HG02970 (cell line): Measurements from ENCODE around the gene PLCL2.

Source experiments
- ATAC-seq: cut with Tn5 transposase; IDR thresholded peaks from one replicate; pipeline ENCODE4 v1.9.1; 2021; ENCODE audit warnings: mild to moderate bottlenecking, moderate library complexity, moderate number of reproducible peaks; ENCODE audit not compliant: unreplicated experiment, low FRiP score

PLCL2 gene

GRCh38 chr3:16864610-16865313 is 20.0 kb upstream of the PLCL2 start:
- no peak for ATAC-seq

- ATAC-seq: no peak
Observed at GRCh38 chr3:16865335-16865734, 19.4 kb upstream of the PLCL2 start.

GRCh38 chr3:16866571-16866970 is 18.2 kb upstream of the PLCL2 start:
- ATAC-seq: no peak

GRCh38 chr3:16868513-16868912 is 16.2 kb upstream of the PLCL2 start:
- no peak for ATAC-seq

- no peak for ATAC-seq
Observed at GRCh38 chr3:16869261-16870005, 15.3 kb upstream of the PLCL2 start.

DNA sequence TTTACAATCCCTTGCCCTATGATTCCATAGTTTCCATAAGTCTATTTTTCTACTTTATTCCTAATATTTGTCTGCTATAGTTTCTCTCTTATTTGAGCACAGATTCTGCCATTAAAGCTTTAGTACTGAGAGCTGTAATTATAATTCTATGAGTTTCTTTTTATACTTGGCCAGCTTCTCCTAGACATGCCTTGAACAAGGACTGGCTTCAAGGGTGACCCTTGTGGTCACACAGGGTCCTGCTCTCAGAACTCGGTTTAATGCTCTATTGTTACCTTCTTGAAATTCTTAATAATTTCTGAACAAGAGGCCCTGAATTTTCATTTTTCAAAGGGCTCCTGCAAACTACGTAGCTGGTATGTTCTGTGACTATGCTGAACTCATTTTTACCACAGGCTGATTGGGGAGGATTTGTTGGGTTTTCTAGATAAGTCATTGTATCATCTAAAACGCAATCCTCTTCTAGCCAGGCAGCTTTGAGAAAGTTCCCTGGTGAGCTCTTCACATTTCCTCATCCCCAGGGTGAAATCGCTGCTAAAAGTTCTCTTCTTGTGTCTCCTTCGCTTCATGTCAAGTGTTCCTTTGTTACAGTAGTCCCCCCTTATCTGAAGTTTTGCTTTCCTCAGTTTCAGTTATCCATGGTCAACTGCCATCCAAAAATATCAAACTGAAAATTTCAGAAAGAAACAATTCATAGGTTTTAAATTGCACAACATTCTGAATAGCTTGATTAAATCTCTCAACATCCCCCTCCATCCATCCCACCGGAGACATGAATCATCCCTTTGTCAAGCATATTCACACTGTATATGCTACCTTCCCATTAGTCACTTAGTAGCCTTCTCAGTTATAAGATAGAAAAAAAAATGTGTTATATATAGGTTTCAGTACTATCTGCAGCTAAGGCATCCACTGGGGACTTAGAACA is 12.6 kb upstream of the PLCL2 start:
- ATAC-seq: no peak

GRCh38 chr3:16873872-16874271 is 10.9 kb upstream of the PLCL2 start:
- ATAC-seq: no peak

DNA sequence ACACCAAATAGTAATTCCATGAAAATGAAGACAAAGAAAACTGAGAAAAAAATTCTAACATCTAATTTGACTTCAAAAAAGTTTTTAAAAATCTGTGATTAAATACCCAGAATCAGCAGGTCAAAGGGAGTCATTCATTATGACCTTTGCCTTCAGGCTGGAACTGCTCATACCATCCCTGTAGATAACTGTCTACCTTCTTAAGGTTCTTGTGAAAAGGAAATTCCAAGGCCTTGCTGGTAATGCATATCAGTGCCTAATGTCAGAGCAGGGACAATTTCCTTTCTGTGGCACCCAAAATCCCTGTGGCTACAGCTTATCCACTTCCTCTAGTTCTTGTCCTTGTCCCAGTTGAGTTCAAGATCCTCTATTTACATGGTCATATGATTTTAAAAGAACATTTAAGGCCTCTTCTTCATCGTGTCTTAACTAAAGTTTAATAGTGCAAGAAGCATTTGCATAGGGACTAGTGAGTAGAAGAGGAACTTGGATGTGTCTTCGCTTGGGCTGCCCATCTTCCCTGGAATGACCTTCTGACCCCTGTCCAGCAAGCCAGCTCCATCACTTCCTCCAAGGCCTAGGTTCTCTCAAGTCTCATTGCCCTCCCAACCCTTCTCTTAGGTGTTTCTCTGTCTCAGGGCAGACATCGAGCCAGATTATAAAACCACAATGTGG is 8.7 kb upstream of the PLCL2 start:
- no peak for ATAC-seq

- ATAC-seq: no peak
Observed at GRCh38 chr3:16877505-16877904, 7.2 kb upstream of the PLCL2 start.

GRCh38 chr3:16877911-16878310 is 6.8 kb upstream of the PLCL2 start:
- no peak for ATAC-seq

DNA sequence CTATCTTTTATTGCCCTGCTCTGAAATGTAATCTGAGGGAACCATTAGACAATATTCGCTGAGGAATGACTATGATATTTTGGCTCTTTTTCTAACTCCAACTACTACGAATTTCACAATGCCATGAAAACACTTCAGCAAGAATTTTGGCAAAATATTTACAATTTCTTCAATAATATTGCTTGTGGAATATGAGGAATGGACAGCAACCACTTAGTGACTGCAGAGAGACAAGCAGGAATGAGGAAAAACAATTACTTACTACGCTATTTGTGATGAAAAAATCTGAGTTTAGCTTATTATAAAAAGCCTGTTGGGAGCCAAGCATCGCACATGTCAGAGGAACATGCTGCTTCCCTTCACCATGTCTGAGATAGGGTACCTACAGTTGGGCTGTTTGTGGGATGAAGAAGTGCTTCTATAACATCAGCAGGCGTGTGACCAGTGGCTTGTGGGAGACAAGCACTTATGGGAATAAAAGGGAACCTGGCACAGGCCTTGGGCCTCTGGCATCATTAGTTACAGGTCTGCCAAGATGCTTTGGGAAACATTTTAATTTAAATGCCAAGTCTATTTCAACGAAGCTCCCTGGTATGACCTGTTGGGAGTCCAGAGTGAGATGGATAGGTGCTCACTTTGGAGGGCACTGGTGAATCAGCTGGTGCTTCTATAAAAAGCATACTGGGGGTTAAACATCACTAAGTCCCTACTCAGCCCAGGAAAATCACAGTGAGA is 2.7 kb upstream of the PLCL2 start:
- no peak for ATAC-seq

GRCh38 chr3:16883057-16883722 is 1.6 kb upstream of the PLCL2 start:
- ATAC-seq: no peak

DNA sequence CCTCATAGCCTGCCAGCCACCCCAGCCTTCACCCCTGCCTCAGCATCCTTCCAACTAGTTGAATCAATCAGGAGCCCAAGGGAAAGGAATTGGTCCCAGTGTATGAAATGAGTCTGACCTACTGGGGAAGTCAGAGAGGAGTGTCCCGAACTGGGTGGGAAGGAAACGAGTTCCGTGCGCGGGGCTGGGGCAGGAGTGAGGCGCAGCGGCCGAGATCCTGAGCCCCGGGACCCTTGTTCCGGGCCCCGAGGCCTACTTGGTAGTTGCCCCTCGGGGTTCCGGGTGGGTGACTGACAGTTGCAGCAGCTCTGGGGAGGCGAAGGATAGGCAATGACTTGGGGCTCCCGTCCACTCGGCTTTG is 1.1 kb upstream of the PLCL2 start:
- no peak for ATAC-seq

DNA sequence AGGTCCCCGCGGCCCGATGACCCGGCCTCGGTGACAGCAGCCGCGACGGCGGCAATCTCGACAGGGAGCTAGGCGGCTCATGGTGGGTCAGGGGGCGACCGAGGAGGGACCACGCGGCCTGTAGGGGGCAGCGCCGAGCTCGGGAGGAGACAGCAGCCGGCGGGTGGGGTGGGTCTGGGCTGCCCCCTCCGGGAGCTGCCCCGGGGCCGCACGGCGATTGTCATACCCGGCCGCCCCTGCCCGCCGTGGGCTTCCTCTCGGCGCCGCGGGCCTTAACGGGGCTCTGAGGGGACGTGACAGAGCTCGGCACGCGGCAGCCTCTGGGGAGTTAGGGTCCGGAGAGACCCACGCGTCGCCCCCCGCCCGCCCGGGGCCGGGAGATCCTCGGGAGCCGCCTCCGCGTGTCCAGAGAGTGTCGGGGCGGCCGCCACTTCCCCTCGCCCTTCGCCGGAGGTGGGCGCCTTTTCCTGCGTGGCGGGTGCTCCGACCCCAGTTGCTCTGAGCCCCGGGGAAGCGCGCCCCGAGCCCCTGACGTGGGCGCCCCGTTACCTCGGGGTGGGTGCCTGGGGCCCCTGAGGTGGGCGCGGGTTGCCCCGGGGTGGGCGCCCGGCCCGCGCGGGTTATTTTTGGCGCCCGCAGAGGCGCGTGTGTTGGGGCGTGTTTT is 539 bp upstream of the PLCL2 start:
- ATAC-seq: peak; percentile 36

DNA sequence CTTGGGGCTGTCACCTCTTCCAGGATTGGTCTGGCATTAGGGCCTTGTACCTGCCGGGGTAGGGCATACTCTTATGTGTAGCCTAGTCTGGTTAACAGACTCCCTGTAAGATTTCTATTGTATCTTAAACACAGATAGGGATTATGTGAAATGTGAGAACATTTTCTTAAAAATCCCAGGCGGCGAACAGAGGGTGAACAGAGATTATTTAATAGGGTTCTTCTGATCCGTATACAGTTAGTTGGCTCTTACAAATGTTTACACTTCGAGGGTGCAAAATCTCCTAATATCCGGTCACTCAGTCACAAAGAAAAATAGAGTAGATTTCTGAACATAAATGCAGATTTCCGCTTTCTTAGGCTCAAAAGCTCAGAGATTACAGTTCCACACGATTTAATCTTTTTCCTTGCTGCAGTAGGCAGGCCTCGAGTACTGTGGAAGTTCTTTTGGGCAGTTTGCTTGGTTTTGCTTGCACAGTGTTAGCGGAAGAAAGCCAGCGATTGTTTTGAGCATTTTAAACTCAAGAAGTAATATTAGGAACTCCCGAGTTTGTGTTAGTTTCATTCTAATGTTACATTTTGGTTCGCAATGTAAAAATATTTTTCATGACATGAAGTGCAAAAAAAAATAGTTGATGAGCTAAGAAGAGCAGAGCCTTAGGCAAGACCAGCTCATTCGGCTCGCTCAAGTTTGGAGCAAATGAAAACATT is 993 bp downstream of the PLCL2 start:
- ATAC-seq: peak; percentile 35

GRCh38 chr3:16886303-16886683 is 1.5 kb downstream of the PLCL2 start:
- ATAC-seq: no peak

DNA sequence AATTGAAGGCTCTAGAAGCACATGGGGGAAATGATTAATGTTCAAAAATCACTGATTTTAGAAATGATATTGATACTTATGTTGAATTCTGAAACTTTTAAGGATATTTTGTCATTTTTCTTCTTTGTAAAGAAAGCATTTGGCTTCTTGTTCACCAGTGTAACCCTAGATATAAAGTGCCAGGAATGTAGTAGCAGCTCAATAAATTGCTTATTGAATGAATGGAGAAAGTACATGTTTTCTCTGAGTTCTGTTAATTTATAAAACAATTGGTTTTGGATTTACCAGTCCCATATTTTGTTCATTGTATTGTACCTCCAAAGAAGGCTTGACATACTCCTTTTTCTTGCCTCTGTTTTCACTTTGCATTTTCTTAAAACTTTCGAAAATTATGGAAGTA is 2.4 kb downstream of the PLCL2 start:
- ATAC-seq: no peak

DNA sequence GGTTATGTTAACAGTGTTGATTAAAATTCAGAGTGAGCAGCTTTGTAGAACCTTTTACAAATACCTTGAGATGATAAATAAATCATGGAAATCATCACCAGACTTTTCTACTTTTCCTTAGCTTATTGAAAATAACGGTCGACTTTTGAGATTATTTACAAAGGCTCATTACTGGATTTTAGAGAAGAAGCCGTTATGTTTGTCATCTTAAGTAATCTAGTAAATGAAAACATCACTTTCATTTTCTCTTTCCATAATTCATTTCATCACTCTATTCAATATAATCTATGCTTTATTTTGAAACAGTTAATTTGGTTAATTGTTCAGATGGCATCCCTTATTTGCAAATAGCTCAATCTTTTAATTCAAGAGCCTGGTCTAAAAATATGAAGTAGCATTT is 3.6 kb downstream of the PLCL2 start:
- ATAC-seq: no peak
